Endothelial cell of hepatic sinusoid (primary cell): ENCODE data around the gene COPS6.

Experiments used
- in situ Hi-C: cut with HindIII; loops from 2 replicates; pipeline ENCODE4 v1.10.0; 2017; ENCODE audit warnings: low sequenced_read_pairs

The COPS6 gene

GRCh38 chr7:100077205-100077604, 11.6 kb upstream of the COPS6 start:
- in situ Hi-C loops = loop anchor here (5.0 kb wide), 1 partner anchor 65 kb away; no protein-coding TSS in a partner anchor

- in situ Hi-C loops = loop anchor here (5.0 kb wide), 1 partner anchor 63 kb away; no protein-coding TSS in a partner anchor
Measured at GRCh38 chr7:100079024-100079560, 9.7 kb upstream of the COPS6 start.

GRCh38 chr7:100080907-100081534, 7.7 kb upstream of the COPS6 start:
- in situ Hi-C loops = no loop called here

GRCh38 chr7:100081535-100082102, 7.2 kb upstream of the COPS6 start, which contains the start of gene ZNF3:
ZNF3 (minus strand) TSS chr7:100081723; CDS start chr7:100077357, 4,366 bp downstream.
- in situ Hi-C loops = no loop called here

- in situ Hi-C loops = no loop called here
Measured at GRCh38 chr7:100082978-100083377, 5.8 kb upstream of the COPS6 start.

GRCh38 chr7:100085515-100085914, 3.3 kb upstream of the COPS6 start:
- in situ Hi-C loops = no loop called here

- in situ Hi-C loops = no loop called here
Measured at GRCh38 chr7:100087055-100087750, 1.6 kb upstream of the COPS6 start.

- in situ Hi-C loops = no loop called here
Measured at GRCh38 chr7:100088095-100088620, 611 bp upstream of the COPS6 start.

GRCh38 chr7:100089458-100090196, 858 bp downstream of the COPS6 start:
- in situ Hi-C loops = no loop called here

GRCh38 chr7:100090527-100091410, 2.0 kb downstream of the COPS6 start:
- in situ Hi-C loops = no loop called here

- in situ Hi-C loops = no loop called here
Measured at GRCh38 chr7:100091411-100092181, 2.8 kb downstream of the COPS6 start.

- in situ Hi-C loops = no loop called here
Measured at GRCh38 chr7:100093054-100093453, 4.3 kb downstream of the COPS6 start.

GRCh38 chr7:100093498-100093897, 4.7 kb downstream of the COPS6 start:
- in situ Hi-C loops = no loop called here

- in situ Hi-C loops = no loop called here
Measured at GRCh38 chr7:100093925-100094486, 5.2 kb downstream of the COPS6 start.

GRCh38 chr7:100095289-100095688, 6.5 kb downstream of the COPS6 start:
- in situ Hi-C loops = no loop called here

- in situ Hi-C loops = no loop called here
Measured at GRCh38 chr7:100095704-100096103, 6.9 kb downstream of the COPS6 start.

- in situ Hi-C loops = no loop called here
Measured at GRCh38 chr7:100098913-100099312, 10.1 kb downstream of the COPS6 start.

GRCh38 chr7:100099452-100099851, 10.7 kb downstream of the COPS6 start:
- in situ Hi-C loops = no loop called here
